Measurements from ENCODE around the gene TMEM17. TPM values are rescaled to one million over a fixed set of nuclear protein-coding genes. Genes with fewer than 3 reads are reported as not detected.
A peak's percentile ranks its signal among the peaks of the same experiment; 100 is the strongest.

Gene TMEM17
- total RNA-seq, 2 donors from 2014 or later, result 0.42 to 2.7 TPM

DNA sequence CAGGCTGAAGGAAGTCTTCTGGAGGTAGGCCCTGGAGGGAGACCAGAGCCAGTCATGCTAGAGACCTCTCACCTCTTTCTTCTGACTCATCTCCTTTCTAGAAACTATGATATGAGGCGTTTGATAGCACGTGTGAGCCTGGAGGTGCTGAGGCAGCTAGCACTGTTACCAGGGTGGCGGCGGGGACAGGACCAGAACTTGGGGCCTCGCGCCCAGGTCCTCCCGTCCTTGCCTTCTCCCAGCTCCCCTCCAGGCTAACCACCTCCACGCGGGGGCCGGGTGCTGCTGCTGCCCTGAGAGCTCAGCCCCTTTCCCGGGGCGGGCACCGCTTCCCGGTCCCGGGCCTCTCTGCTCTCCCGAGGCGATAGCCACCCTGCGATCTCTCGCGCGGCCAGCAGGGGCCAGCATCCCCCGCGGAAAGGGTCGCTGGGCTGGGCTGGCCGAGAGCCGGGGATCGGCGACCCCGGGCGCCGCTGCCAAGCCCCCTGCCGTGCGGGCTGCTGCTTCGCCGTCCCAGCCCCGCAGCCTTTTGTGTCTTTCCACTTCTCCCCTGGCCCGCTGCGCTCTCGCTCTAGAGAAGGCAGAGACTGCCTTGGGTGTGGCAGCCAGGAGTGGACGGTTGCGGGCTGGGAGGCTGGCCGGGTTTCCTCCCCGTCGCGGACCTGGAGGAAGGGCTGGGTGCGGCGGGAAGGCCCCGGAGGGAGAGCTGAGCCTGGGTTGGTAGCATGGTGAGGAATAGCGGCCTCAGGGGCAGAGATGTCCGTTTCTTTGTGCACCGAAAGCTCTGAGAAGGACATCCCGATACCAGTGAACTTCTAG is 49.1 kb downstream of the TMEM17 start:
- Histone ChIP-seq H3K27me3 (replicated peaks; ENCODE audit: insufficient read depth) (no peaks in the 10 kb centered on the region), H3K27ac (peak overlapping the region in 1 of 2 donors; percentile 7), H3K9me3 (no peaks in the 10 kb centered on the region), H3K36me3 (no peaks in the 10 kb centered on the region), H3K4me3 (peak overlapping the region; percentile 91), H3K4me1 (ENCODE audit: control insufficient read depth in 1 of 2, low read depth in 2 of 2) (peaks cover 0 to 9% of the 10 kb centered on the region in 2 donors)
- TF ChIP-seq CTCF (IDR thresholded peaks at IDR 0.05), result peak; percentile 99
- no peak for ATAC-seq (ENCODE audit: insufficient number of reproducible peaks, low FRiP score, low read depth)
- DNase-seq (ENCODE audit: low spot score), result peak; percentile 16

DNA sequence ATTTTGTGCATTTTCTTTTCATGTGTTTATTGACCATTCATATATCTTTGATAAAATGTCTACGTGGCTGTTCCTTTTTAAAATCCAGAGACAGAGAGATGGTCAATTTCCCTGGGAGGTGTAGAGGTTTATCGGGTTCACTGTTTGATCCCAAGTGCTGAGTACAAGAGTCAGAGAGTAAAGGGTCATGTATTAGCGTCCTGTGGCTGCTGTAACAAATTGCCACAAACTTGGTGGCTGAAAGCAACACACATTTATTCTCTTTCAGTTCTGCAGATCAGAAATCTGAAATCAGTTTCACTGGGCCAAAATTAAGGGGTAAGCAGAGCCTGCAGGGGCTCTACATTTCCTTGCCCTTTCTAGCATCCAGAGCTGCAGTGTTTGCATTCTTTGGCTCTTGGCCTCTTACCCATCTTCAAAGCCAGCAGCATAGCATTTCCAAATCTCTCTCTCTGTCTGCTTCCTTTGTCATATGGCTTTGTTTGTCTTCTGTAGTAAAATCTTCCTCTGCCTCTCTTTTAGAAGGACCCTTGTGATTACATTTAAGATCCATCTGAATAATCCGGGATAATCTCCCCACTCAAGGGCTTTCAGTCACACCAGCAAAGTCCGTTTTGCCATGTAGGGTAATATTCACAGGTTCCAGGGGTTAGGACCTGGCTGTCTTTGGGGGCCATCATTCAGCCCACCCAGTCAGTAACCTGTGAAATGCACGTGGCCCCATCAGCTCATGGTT is 49.9 kb downstream of the TMEM17 start:
- H3K27me3 ChIP-seq (replicated peaks; ENCODE audit: insufficient read depth), result no peaks in the 10 kb centered on the region
- peak overlapping the region; percentile 91 for H3K4me3 ChIP-seq
- H3K27ac ChIP-seq, result no peak overlapping the region
- DNase-seq (ENCODE audit: low spot score), result no peak
- H3K36me3 ChIP-seq, result no peaks in the 10 kb centered on the region
- no peak for TF ChIP-seq CTCF (IDR thresholded peaks at IDR 0.05)
- no peaks in the 10 kb centered on the region for H3K9me3 ChIP-seq
- ATAC-seq (ENCODE audit: insufficient number of reproducible peaks, low FRiP score, low read depth), result no peak
- H3K4me1 ChIP-seq (ENCODE audit: control insufficient read depth in 1 of 2, low read depth in 2 of 2), result peaks cover 0 to 6% of the 10 kb centered on the region in 2 donors

DNA sequence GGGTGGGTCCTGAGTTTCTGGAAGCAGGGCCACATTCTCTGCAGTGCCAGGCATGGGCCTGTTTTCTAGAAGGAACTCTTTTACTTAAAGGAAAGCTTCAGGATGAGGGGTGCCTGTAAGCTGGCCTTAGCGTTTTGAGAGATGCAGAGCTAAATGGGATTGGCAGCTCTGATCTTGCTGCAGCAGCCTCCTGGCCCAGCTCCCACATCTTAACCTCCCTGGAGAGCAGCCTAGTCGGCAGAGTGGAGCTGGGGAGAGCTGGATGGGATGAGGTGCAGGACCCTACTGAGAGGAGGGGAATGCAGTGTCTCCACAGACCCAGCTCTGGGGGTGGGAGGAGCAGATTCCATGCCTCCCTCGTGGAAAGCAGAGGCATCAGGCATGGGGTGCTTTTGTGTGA is 52.0 kb downstream of the TMEM17 start:
- DNase-seq (ENCODE audit: low spot score) (no peak), ATAC-seq (ENCODE audit: insufficient number of reproducible peaks, low FRiP score, low read depth) (no peak)
- H3K27ac ChIP-seq, result no peak overlapping the region
- no peaks in the 10 kb centered on the region for H3K36me3 ChIP-seq
- H3K4me1 ChIP-seq (ENCODE audit: control insufficient read depth in 1 of 2, low read depth in 2 of 2), result peaks cover 0 to 6% of the 10 kb centered on the region in 2 donors
- no peaks in the 10 kb centered on the region for H3K27me3 ChIP-seq (replicated peaks; ENCODE audit: insufficient read depth)
- H3K9me3 ChIP-seq, result no peaks in the 10 kb centered on the region
- TF ChIP-seq CTCF (IDR thresholded peaks at IDR 0.05), result no peak
- no peak overlapping the region for H3K4me3 ChIP-seq

- Histone ChIP-seq H3K27me3 (replicated peaks; ENCODE audit: insufficient read depth) (no peaks in the 10 kb centered on the region), H3K27ac (no peak overlapping the region), H3K4me1 (ENCODE audit: control insufficient read depth in 1 of 2, low read depth in 2 of 2) (peaks cover 0 to 6% of the 10 kb centered on the region in 2 donors), H3K36me3 (no peaks in the 10 kb centered on the region), H3K9me3 (no peaks in the 10 kb centered on the region), H3K4me3 (no peak overlapping the region)
- no peak for ATAC-seq (ENCODE audit: insufficient number of reproducible peaks, low FRiP score, low read depth)
- DNase-seq (ENCODE audit: low spot score), result no peak
- no peak for TF ChIP-seq CTCF (IDR thresholded peaks at IDR 0.05)
Measured at GRCh38 chr2:62452701-62453454, 53.1 kb downstream of the TMEM17 start.
